ENCODE measurements around the gene NME4.
A peak's percentile ranks its signal among the peaks of the same experiment; 100 is the strongest.

DNA sequence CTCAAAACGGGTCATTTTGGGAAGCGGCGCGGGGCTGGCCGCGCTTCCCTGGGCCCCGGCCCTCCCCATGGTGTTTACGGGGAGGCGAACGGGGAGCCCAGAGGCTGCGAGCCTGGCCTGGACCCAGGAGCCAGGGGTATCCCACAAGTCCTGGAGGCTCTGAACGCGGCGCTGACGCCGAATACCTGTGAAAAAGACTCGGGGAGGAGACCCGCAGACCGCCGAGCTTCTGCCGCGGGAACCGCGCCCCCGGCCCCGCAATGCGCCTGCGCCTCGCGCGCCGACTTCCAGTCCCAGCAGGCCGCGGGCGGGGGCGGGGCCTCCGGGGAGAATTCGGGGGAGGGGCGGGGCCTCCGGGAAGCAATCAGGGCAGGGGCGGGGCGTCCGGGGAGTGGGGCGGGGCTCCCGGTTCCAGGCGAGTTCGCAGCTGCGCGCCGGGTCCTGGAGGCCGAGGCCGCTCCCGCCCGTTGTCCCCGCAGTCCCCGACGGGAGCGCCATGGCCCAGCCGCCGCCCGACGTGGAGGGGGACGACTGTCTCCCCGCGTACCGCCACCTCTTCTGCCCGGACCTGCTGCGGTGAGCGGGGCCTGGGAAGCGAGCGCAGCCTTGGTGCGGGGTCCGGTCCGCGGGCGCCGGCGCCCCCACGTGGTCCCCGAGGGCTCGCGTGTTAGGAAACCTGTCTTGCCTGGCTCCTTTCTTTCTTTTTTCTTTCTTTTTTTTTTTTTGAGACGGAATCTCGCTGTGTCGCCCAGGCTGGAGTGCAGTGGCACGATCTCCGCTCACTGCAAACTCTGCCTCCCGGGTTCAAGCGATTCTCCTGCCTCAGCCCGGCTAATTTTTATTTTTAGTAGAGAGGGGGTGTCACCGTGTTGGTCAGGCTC lies 4.7 kb downstream of the NME4 start, which contains the start of gene DECR2:
- TF ChIP-seq, protein P1, sequence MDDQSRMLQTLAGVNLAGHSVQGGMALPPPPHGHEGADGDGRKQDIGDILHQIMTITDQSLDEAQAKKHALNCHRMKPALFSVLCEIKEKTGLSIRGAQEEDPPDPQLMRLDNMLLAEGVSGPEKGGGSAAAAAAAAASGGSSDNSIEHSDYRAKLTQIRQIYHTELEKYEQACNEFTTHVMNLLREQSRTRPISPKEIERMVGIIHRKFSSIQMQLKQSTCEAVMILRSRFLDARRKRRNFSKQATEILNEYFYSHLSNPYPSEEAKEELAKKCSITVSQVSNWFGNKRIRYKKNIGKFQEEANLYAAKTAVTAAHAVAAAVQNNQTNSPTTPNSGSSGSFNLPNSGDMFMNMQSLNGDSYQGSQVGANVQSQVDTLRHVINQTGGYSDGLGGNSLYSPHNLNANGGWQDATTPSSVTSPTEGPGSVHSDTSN (CRISPR knock-in tag; IDR thresholded peaks at IDR 0.05), result no peak; the same call in 1 of the 2 replicates
- TF ChIP-seq, protein P2, sequence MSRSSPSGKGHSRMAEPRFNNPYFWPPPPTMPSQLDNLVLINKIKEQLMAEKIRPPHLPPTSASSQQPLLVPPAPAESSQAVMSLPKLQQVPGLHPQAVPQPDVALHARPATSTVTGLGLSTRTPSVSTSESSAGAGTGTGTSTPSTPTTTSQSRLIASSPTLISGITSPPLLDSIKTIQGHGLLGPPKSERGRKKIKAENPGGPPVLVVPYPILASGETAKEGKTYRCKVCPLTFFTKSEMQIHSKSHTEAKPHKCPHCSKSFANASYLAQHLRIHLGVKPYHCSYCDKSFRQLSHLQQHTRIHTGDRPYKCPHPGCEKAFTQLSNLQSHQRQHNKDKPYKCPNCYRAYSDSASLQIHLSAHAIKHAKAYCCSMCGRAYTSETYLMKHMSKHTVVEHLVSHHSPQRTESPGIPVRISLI (tag by site-specific recombination; IDR thresholded peaks at IDR 0.05), result peak; percentile 93
- TF ChIP-seq SETDB1 (IDR thresholded peaks at IDR 0.05; ENCODE audit: insufficient read length, low read length), result no peak
